Measurements from ENCODE around the gene BDKRB2.

- TF ChIP-seq TSHZ2 (CRISPR knock-in tag; IDR thresholded peaks at IDR 0.05) (no peak), PPARA (CRISPR knock-in tag; IDR thresholded peaks at IDR 0.05; ENCODE audit: borderline replicate concordance) (no peak), ARNTL (CRISPR knock-in tag; IDR thresholded peaks at IDR 0.05; ENCODE audit: borderline replicate concordance, low read depth) (no peak), SNAI2 (CRISPR knock-in tag; IDR thresholded peaks at IDR 0.05) (no peak), TCF4 (CRISPR knock-in tag; IDR thresholded peaks at IDR 0.05; ENCODE audit: borderline replicate concordance) (no peak), PATZ1 (CRISPR knock-in tag; IDR thresholded peaks at IDR 0.05; ENCODE audit: borderline replicate concordance) (no peak), ZFP3 (CRISPR knock-in tag; IDR thresholded peaks at IDR 0.05) (no peak), CSDC2 (CRISPR knock-in tag; IDR thresholded peaks at IDR 0.05) (no peak), CREB5 (CRISPR knock-in tag; IDR thresholded peaks at IDR 0.05; ENCODE audit: low read depth) (no peak), TOX (CRISPR knock-in tag; IDR thresholded peaks at IDR 0.05; ENCODE audit: borderline replicate concordance) (no peak), ESRRG (CRISPR knock-in tag; IDR thresholded peaks at IDR 0.05) (no peak), RARB (CRISPR knock-in tag; IDR thresholded peaks at IDR 0.05) (no peak)
These were observed 44.4 kb downstream of the BDKRB2 start for GRCh38 chr14:96249029-96249428.

Data from SK-N-SH treated with all-trans-retinoic acid at 6 μM for 48 hours (cell line).